ENCODE data around the gene TSG101. TPM values are rescaled to one million over a fixed set of nuclear protein-coding genes. Genes with fewer than 3 reads are reported as not detected.

The TSG101 gene
- total RNA-seq, 4 donors from 2014 or later, result 37.2 to 97.7 (median 82.0) TPM

- Histone ChIP-seq H3K27me3 (no peaks in the 10 kb centered on the region), H3K4me1 (no peaks in the 10 kb centered on the region), H3K36me3 (no peaks in the 10 kb centered on the region), H3K27ac (no peak overlapping the region), H3K4me3 (no peak overlapping the region), H3K9me3 (no peaks in the 10 kb centered on the region)
- TF ChIP-seq, protein P1, sequence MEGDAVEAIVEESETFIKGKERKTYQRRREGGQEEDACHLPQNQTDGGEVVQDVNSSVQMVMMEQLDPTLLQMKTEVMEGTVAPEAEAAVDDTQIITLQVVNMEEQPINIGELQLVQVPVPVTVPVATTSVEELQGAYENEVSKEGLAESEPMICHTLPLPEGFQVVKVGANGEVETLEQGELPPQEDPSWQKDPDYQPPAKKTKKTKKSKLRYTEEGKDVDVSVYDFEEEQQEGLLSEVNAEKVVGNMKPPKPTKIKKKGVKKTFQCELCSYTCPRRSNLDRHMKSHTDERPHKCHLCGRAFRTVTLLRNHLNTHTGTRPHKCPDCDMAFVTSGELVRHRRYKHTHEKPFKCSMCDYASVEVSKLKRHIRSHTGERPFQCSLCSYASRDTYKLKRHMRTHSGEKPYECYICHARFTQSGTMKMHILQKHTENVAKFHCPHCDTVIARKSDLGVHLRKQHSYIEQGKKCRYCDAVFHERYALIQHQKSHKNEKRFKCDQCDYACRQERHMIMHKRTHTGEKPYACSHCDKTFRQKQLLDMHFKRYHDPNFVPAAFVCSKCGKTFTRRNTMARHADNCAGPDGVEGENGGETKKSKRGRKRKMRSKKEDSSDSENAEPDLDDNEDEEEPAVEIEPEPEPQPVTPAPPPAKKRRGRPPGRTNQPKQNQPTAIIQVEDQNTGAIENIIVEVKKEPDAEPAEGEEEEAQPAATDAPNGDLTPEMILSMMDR (IDR thresholded peaks at IDR 0.05), result no peak
- TF ChIP-seq POLR2A (IDR thresholded peaks at IDR 0.05), result no peak
- DNase-seq, result no peak
- intact Hi-C loops (cut with DNase I; ENCODE audit: low total_unique reads), result no loop called here
Measured at GRCh38 chr11:18522388-18522787, 4.4 kb downstream of the TSG101 start.

DNA sequence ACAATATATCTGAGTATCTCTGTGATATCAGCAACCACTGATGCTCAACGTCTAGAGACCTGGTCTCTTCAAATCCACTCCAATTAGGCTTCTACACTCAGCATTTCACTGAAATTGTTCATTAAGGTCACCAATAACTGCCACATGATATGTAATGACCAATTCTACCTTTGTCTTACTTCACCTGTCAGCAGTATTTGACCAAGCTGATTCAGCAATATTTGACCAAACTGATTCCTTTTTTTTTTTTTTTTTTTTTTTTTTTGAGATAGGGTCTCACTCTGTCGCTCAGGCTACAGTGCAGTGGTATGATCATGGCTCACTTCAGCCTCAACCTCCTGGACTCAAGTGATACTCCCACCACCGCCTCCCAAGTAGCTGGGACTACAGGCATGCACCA is 5.6 kb downstream of the TSG101 start:
- Histone ChIP-seq H3K27ac (no peak overlapping the region), H3K4me1 (no peaks in the 10 kb centered on the region), H3K36me3 (no peaks in the 10 kb centered on the region), H3K27me3 (no peaks in the 10 kb centered on the region), H3K4me3 (no peak overlapping the region), H3K9me3 (no peaks in the 10 kb centered on the region)
- no peak for TF ChIP-seq POLR2A (IDR thresholded peaks at IDR 0.05)
- TF ChIP-seq, protein P1 (IDR thresholded peaks at IDR 0.05), result no peak
- intact Hi-C loops (cut with DNase I; ENCODE audit: low total_unique reads), result no loop called here
- no peak for DNase-seq

GRCh38 chr11:18502352-18502751 is 24.4 kb downstream of the TSG101 start:
- intact Hi-C loops (cut with DNase I; ENCODE audit: low total_unique reads), result no loop called here

DNA sequence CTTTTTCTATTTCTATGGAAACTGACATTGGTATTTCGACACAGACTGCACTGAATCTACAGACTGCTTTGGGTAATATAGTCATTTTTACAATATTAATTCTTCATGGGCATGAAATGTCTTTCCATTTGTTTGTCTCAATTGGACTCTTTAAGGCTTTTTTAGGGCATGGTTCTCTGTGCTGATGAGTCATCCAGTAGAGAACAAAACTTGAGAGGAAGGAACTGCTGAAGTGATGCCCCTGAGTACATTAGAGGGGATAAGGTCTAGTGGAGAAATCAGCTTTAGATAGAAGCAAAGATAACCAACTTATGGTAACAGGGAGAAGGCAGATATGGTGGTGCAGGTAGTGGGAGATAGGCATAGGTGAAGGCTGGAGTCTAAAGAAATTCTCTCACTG is 25.1 kb downstream of the TSG101 start:
- no peaks in the 10 kb centered on the region for H3K9me3 ChIP-seq
- intact Hi-C loops (cut with DNase I; ENCODE audit: low total_unique reads), result no loop called here
- no peaks in the 10 kb centered on the region for H3K4me1 ChIP-seq
- no peak for TF ChIP-seq POLR2A (IDR thresholded peaks at IDR 0.05)
- TF ChIP-seq, protein P1 (IDR thresholded peaks at IDR 0.05), result no peak
- no peak overlapping the region for H3K4me3 ChIP-seq
- H3K27me3 ChIP-seq, result no peaks in the 10 kb centered on the region
- H3K27ac ChIP-seq, result no peak overlapping the region
- no peaks in the 10 kb centered on the region for H3K36me3 ChIP-seq
- no peak for DNase-seq

More at GRCh38 chr11:18502352-18502751, 24.4 kb downstream of the TSG101 start:
- TF ChIP-seq, protein P1 (IDR thresholded peaks at IDR 0.05), result no peak
- TF ChIP-seq POLR2A (IDR thresholded peaks at IDR 0.05), result no peak
- H3K4me1 ChIP-seq, result no peaks in the 10 kb centered on the region
- H3K9me3 ChIP-seq, result no peaks in the 10 kb centered on the region
- H3K27ac ChIP-seq, result no peak overlapping the region
- DNase-seq, result no peak
- no peaks in the 10 kb centered on the region for H3K27me3 ChIP-seq
- no peaks in the 10 kb centered on the region for H3K36me3 ChIP-seq
- no peak overlapping the region for H3K4me3 ChIP-seq

- H3K36me3 ChIP-seq, result no peaks in the 10 kb centered on the region
- intact Hi-C loops (cut with DNase I; ENCODE audit: low total_unique reads), result no loop called here
- H3K4me1 ChIP-seq, result no peaks in the 10 kb centered on the region
- no peaks in the 10 kb centered on the region for H3K9me3 ChIP-seq
- no peak for DNase-seq
- TF ChIP-seq POLR2A (IDR thresholded peaks at IDR 0.05), result no peak
- TF ChIP-seq, protein P1 (IDR thresholded peaks at IDR 0.05), result no peak
- no peaks in the 10 kb centered on the region for H3K27me3 ChIP-seq
- H3K27ac ChIP-seq, result no peak overlapping the region
- no peak overlapping the region for H3K4me3 ChIP-seq
Measured at GRCh38 chr11:18498039-18498438, 28.7 kb downstream of the TSG101 start.

Data from uterus (tissue), 4 donors.